Right ventricle myocardium inferior (tissue), 1 donor: ENCODE results near the gene HSPB3. TPM values are rescaled to one million over a fixed set of nuclear protein-coding genes. Genes with fewer than 3 reads are reported as not detected.
A peak's percentile ranks its signal among the peaks of the same experiment; 100 is the strongest.
"Not testable (repeated sequence)": the region's sequence is repeated elsewhere in the genome, so short reads cannot be mapped to it uniquely, and the experiment has no call there.

ENCODE experiments used
- ATAC-seq: fragments of 200-7000 bp; cut with Tn5 transposase; one replicate; pipeline ENCODE4 v1.9.1; 2020; ENCODE audit warnings: mild to moderate bottlenecking, moderate library complexity
- DNase-seq: peaks from one replicate; pipeline ENCODE4 v3.0.0; 2021; ENCODE audit errors: missing footprints
- intact Hi-C: fragments of 100-400 bp; cut with DNase I; formaldehyde crosslinking; loops from one replicate; pipeline ENCODE4 v1.11.0; 2022
- total RNA-seq: library from RNA; stranded (reverse); fragmentation: NEBNext Ultra II Directional; extraction: Animal tissue kit (Norgen Biotek cat#: 25700); gene quantifications from one replicate; pipeline ENCODE4 v1.2.1, GENCODE V29; 2021
- donor health status: DM: no; HTN: yes; CAD: no; lungs with severe emphysema.

The HSPB3 gene
- total RNA-seq, 1 donor from 2014 or later, result 549 TPM

DNA sequence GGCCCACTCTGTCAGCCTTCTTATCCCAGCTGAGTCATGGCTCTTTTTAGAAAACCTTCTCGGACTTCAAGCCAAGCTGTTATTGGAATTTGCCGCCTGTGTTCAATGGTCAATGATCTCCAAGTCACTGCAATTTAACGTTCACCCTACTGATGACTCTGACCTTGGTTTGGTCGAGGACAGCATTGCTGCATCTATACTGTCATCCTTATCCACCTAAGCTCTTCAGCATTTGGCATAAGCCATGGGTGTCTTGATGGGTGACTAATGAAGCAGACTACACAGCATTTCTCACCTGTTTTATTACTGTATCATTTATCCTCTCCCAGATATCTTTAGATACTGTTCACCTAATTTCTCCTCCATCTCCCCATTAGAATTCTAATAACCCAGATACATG, 5.6 kb upstream of the HSPB3 start:
- DNase-seq, result no peak
- intact Hi-C loops, result no loop called here
- no peak for ATAC-seq

DNA sequence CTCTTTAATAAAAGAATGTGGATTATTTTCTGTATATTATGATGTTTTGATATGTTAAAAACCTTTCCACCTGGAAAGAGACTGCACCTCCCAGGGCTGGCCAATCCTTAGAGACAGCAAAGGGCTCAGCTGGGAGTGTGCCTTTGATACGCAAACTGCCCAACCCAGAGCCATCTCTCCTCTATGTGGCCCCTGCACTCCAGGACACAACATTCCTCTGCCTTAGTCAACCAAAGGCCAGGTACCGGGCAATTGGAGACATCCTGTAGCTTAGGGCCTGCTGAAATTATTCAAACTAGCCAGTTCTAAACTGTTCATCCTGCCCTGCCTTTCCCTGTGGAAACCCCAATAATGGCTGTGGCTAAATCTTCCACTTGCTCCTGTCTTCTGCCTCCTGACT, 5.0 kb upstream of the HSPB3 start:
- ATAC-seq (no peak), DNase-seq (no peak)
- intact Hi-C loops, result no loop called here

DNA sequence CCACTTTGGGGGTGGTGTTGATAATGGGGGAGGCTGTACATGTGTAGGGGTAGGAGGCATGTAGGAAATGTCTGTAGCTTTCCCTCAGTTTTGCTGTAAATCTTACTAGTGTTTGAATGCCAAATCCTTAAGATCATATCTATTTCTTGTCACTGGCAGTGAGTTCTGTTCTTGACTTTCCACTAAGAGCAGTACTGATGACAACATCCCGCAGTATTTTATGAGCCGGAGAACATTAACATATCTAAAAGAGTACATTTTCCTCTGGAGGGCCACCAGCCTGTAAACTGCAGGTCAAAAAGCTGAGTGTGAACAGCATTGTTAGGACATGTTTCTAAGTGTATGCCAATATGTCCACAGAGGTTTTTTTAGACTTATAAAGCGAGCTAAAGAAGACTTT, 2.5 kb upstream of the HSPB3 start:
- no peak for ATAC-seq

DNA sequence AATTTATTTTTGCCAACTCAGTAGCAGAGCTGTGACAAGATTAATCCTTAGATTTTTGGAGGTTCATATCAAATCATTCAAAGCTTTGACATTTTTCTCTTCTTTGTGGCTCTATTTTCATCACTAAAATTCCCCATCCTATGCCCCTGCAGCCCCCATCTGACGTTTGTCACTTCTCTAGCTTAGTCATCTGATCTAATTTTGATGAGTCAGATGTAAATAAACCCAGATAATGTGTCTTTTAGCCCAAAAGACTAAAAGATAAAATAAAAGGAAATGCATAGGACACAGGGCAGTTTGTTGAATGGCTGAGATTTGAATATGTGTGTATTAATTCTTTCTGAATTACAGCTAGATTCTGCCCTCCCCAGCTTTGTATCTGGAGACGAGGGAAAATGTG, 897 bp upstream of the HSPB3 start:
- DNase-seq (no peak), ATAC-seq (no peak)
- intact Hi-C loops, result loop anchor here (1.0 kb wide), 1 partner anchor 35 kb away; no protein-coding TSS in a partner anchor

More for the DNA sequence above, 2.5 kb upstream of the HSPB3 start:
- intact Hi-C loops, result no loop called here
- no peak for DNase-seq

DNA sequence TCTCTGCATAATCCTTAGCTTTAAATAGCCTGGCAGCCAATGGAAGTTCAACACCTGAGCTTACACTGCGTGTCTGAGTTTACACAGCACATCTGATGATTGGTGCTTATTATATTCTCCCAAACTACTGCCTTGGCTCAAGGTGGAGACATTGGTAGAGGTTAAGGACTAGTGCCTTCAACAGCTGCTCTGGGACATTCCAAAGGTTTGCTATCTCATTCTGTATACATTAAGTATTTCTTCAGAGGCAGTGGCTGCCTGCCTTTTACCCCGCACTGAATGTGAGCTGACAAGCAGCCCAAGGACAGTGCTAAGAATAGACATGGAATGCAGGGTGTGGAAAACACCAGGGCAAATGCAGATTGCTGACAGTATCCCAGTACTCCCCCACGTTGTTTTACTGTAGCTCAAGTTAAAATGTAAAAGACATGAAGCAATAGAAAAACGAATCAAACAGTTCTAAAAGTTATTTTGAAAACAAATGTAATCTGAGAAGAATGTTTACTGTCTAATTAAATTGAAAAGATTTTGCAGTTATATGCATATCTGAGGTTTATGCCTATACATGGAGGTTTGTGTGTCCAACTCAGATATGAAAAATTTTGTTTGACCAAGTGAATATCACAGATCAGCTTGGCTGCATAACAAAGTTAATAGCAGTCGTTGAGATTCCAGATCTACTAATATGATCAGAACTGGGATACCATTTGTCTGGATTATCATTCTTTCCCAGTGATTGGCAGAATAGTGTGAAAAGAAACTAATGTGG, 1.8 kb downstream of the HSPB3 start:
- no peak for DNase-seq
- intact Hi-C loops, result no loop called here
- ATAC-seq, result peak; percentile 70

DNA sequence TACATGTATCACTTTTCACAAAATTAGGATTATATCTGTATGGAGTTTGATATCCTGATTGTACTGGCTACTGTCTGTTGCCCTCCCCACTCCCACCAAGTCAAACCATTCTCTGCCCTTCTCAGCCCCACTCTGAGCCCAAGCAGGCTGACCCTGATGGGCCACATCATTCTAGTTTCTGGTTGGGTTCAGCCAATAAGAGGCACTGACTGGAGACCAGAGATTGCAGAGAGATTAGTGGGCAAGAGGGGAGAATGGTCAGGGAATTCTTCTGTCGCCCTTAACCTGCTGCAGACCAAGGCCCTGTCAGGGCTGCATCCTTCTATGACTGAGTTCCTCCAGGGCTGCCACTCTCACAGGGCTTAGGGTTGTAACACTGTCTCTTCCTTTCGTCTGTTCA, 2.7 kb downstream of the HSPB3 start:
- ATAC-seq, result peak; percentile 26
- no peak for DNase-seq
- intact Hi-C loops, result no loop called here

DNA sequence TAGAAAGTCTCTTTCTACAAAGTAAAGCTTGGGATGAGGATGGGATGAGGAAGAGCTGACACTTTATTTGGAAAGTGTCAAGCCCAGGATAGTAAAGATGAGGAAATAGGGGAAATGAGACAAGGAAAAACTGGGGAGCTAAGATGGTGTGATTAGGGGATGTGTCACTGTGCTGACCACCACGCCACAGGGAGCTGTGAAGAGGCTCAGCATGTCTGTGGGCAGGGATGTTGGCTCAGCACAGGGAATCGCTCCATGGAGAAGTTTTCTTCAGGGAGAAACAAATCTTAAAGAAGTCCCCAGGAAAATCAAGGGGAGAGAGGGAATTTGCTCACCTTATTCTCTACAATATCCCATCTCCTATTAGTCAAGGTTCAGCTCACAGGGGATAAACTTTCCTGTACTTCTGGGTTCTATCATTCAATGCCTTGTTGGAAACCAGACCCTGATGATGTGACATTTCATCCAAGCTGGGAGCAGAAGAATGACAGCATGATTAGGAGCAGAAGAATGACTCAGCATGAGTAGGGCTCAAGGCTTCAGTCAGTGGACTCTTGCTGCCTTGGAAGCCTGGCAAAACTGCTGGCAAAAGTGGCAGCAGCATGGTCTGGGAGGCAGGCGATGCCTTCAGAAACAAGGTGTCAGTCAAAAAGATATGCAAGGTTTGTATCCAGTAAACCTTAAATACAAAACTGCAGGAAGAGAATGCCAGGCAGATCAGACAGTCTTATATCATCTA, 4.9 kb downstream of the HSPB3 start:
- DNase-seq (no peak), ATAC-seq (peak; percentile 40)
- intact Hi-C loops, result no loop called here

DNA sequence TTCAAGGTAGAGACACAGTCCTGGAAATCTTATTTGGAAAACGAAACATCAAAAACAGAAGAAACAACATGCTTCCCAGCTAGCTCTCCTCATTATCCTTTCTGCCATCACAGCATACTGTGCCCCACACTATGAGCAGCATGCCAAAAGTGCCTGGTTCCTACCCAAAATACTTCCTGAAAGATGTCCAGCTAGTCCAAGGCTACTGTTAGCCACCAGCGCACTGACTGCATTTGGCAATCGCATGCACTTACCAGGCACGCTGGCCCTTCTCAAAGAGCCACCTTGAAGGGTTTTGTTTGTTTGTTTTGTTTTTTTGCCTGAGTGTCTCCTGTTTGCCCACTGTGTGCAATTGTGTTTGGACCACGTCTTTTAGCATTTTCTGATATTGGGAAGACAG, 6.8 kb downstream of the HSPB3 start:
- no peak for DNase-seq
- intact Hi-C loops, result no loop called here
- no peak for ATAC-seq

DNA sequence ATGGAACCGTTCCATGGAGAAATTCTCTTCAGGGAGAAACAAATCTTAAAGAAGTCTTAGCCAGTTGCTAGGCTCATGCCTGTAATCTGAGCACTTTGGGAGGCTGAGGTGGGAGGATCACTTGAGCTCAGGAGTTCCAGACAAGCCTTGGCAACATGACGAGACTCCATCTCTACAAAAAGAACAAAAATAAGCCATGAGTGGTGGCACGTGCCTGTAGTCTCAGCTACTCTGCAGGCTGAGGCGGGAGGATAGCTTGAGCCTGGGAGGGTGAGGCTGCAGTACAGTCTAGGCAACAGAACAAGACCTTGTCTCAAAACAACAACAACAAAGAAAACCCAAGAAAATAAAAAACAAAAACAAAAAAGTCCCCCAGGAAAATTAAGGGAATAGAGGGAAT, 8.2 kb downstream of the HSPB3 start:
- DNase-seq (no peak), ATAC-seq (no peak)
- intact Hi-C loops, result no loop called here

DNA sequence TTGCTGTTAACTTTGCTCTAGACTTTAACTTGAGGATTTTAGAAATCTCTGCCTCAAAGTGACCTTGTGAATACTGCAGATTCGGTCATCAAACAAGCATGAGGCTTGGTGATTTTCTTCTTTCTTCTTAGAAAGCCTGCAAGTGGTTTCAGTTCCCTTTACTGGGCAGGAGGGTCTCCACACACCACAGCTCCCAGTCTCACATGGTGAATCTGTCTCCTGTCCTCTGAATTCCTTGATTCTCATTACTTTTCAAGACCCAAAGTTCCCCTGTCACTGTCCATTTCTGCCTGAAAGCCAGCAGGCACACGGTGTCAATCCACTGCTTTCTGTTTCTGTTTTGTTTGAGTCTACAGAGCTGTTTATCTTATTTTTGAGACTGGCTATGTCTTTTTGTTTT, 14.1 kb downstream of the HSPB3 start:
- intact Hi-C loops, result no loop called here
- ATAC-seq, result peak; percentile 28
- no peak for DNase-seq

DNA sequence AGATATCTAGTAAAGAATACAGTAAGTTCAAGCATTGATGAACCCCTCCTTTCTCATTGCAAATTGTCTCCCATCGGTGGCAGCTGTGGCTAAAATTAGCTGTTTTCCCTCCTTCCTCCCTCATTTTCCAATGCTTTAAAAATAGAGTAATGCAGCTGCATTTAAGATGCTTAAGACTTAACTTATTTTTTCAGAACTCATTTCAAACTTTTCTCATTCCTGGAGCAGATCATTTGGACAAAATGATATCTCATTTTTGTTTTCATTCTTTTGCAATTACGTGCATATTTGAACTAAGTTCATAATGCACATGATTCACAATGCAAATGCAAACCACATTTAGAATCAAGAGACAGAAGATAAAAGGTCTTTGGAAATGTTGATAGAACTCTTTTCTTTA, 14.6 kb downstream of the HSPB3 start:
- ATAC-seq, result no peak
- DNase-seq, result no peak

DNA sequence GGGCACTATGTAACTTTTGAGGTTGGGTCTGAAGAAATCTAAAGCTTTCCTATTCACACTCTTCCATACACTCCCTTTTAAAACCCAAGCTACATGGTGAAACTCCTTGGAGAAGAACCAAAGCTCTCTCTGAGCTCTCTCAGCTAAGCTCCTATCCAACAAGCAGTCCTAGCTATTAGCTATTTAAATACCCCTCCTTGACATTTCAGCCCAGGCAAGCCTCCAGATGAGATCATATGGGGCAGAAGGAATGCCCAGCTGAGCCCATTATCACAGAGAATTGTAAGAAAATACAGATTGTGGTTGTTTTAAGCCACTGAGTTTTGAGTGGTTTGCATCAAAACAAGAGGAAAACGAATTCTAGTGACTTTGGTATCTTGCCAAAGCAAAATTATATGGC, 15.2 kb downstream of the HSPB3 start:
- intact Hi-C loops, result no loop called here
- ATAC-seq (no peak), DNase-seq (no peak)

More for the DNA sequence above, 14.6 kb downstream of the HSPB3 start:
- intact Hi-C loops, result no loop called here

DNA sequence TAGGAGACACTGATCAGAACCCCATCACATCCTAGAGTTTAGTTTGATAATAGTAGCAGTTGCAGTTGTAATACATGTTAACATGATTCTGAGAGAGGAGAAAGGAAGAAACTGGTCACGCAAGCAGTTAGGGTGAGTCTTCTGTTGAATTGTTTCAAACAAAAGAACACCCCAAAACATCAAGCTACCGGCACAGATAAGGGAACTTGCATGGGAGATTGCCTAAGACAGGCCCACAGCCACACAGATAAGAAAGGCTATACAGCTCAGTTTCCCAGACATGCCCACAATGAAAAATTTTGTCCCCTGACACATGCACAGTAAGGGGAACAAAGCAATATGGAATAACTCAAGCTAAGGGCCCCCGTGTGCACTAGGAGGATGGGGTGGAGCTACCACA, 15.9 kb downstream of the HSPB3 start:
- ATAC-seq, result no peak
- no peak for DNase-seq
- intact Hi-C loops, result no loop called here

DNA sequence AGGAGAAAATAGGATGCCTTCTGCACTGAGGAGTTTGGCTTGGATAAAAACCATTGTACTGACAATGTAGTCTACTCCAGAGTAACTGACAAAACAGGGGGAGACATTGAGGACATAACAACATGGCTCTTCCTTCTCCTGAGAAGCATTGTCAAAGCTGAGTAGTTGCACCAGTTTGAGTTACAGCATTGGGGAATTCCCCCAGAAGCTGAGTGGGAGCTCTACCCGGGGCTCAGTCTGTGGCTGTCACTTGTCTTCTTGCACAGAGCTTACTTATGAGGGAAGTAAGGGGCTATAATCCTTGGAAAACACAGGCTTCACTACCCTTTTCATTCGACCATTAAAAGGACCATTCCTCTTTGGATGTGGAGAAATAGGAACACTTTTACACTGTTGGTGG, 21.2 kb downstream of the HSPB3 start:
- intact Hi-C loops, result no loop called here
- DNase-seq (no peak), ATAC-seq (no peak)

DNA sequence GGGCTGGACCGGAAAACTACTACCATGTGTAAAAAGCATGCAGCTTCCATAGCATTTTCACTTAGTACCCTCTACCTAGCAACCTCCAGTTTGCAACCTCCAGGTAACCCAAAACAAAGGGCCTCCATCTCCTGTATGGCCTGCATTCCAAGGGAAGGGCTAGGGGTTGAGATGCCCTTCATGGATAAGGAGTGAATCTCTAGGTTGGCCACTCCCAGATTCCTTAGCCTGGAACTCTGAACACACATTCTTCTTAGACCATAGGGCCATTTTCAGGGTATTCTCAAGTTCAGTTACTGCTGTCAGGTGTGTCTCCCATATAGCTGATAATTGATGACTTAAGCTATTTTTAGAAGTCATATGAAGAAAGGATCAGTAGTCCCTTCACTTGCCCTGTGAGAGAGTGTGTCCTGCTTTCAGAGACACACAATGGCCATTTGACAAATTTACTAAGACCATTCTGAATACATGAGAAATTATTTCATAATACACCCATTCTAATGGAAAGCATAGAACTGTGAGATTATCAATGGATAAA, 22.5 kb downstream of the HSPB3 start:
- no peak for ATAC-seq
- DNase-seq, result no peak
- intact Hi-C loops, result no loop called here

DNA sequence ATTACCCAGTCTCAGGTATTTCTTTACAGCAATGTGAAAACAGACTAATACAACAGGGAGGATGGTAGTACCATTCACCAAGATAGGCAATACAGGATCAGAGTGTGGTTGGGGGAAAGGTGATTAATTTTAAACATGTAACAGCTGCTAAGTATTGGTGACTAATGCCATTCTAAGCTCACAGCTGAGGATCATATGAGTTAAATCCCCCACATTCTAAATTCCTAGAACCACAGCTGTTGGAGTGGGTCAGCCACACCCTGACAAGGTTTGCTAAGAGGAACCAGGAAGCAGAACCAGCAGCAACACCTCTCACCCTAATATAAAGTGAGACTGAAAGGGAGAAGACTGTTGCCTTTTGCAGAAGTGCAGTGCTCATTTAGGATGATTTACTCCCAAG, 24.8 kb downstream of the HSPB3 start:
- no peak for ATAC-seq
- intact Hi-C loops, result no loop called here
- DNase-seq, result no peak

DNA sequence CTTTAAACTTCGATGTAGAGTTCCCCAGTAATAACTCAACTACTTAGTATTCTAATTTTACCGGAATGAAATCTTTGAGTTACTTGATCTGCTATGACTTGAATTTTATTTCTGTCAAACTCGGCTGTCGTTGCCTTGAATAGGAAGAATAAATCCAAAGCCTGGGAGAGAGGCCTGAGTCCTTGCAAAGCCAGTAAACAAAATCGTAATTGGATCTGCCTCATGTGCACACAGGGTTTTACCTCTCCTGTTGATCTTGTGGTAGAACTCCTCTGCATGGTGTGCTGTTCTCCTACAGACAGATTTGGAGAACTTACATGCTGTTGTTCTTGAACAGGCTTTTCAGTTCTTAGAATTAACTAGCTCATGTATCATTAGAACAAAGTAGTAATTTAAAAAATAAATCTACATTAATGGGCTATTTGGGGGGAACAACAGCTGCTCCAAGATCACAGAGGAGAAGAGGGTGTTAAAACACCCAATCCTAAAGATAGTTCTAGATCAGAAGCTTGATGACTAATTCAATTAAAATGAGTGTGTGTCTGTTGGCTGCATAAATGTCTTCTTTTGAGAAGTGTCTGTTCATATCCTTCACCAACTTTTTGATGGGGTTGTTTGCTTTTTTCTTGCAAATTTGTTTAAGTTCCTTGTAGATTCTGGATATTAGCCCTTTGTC, 28.9 kb downstream of the HSPB3 start:
- ATAC-seq, result no peak
- intact Hi-C loops, result no loop called here
- DNase-seq, result no peak

DNA sequence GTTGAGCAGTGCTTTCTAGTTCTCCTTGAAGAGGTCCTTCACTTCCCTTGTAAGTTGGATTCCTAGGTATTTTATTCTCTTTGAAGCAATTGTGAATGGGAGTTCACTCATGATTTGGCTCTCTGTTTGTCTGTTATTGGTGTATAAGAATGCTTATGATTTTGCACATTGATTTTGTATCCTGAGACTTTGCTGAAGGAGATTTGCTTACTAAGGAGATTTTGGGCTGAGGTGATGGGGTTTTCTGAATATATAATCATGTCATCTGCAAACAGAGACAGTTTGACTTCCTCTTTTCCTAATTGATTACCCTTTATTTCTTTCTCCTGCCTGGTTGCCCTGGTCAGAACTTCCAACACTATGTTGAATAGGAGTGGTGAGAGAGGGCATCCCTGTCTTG, 30.2 kb downstream of the HSPB3 start:
- ATAC-seq, result not testable (repeated sequence)

DNA sequence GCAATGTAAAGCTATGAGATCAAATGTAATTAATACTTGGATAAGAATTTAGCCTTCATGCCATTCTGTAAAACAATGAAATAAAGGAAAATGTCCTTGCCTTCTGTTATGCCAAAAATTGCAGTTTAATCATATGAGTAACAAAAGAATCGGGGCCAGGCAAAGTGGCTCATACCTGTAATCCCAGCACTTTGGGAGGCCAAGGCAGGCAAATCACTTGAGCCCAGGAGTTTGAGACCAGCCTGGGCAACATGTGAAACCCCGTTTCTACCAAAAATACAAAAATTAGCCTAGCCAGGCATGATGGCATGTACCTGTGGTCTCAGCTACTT, 34.1 kb downstream of the HSPB3 start:
- not testable (repeated sequence) for DNase-seq, ATAC-seq
- intact Hi-C loops, result loop anchor here (1.0 to 5.0 kb wide), 2 partner anchors 34 to 237 kb away; partner anchors contain the start of gene HSPB3

More for the DNA sequence above, 30.2 kb downstream of the HSPB3 start:
- intact Hi-C loops, result loop anchor here (5.0 kb wide), 1 partner anchor 233 kb away; no protein-coding TSS in a partner anchor
- not testable (repeated sequence) for DNase-seq
